Tibial nerve (tissue), 4 donors: ENCODE results near the gene KDM4D. TPM values are rescaled to one million over a fixed set of nuclear protein-coding genes. Genes with fewer than 3 reads are reported as not detected.

Source experiments
- DNase-seq, 2 donors: peaks; one replicate each; pipeline ENCODE4 v3.0.0-alpha.2; 2019; ENCODE audit warnings: low spot score in 2 of 2
- H3K27ac ChIP-seq, 4 donors: fragments of 200-600 bp; sonication (generic) in 3 of 4; one replicate each; pipeline ENCODE4 v1.5.1; 2017 to 2019; ENCODE audit warnings: mild to moderate bottlenecking in 1 of 4
- H3K27me3 ChIP-seq, 2 donors: fragments of 200-600 bp; sonication (generic) in 1 of 2; one replicate each; pipeline versions ENCODE4 v1.5.1 to v1.6.0; 2017 to 2019
- H3K36me3 ChIP-seq, 3 donors: fragments of 200-600 bp; sonication (generic); one replicate each; pipeline ENCODE4 v1.5.1; 2018 to 2019
- H3K4me1 ChIP-seq, 4 donors: fragments of 200-600 bp; sonication (generic) in 3 of 4; one replicate each; pipeline ENCODE4 v1.5.1; 2017 to 2019
- H3K4me3 ChIP-seq, 4 donors: fragments of 200-600 bp; sonication (generic) in 3 of 4; one replicate each; pipeline ENCODE4 v1.5.1; 2017 to 2019; ENCODE audit warnings: mild to moderate bottlenecking in 1 of 4, moderate library complexity in 1 of 4
- H3K9me3 ChIP-seq, 4 donors: fragments of 200-600 bp; sonication (generic) in 3 of 4; one replicate each; pipeline ENCODE4 v1.5.1; 2017 to 2019
- EP300 ChIP-seq, 2 donors: sonication (generic); formaldehyde crosslinking; IDR thresholded peaks; one replicate each; pipeline ENCODE4 v1.6.1; 2017; ENCODE audit warnings: antibody characterized with exemption in 2 of 2, mild to moderate bottlenecking in 1 of 2
- POLR2A ChIP-seq, 2 donors: fragments of 450-650 bp; IDR thresholded peaks; one replicate each; pipeline ENCODE4 v1.6.1; 2017; ENCODE audit warnings: antibody characterized with exemption in 2 of 2, mild to moderate bottlenecking in 2 of 2, moderate library complexity in 2 of 2
- WGBS, 2 donors: methylation state at CpG; one replicate each; pipeline ENCODE4 v1.1.5; 2018; 5-methylcytosine and 5-hydroxymethylcytosine counted together
- total RNA-seq, 4 donors: library from RNA; depleted of rRNA; stranded (reverse); fragments of >200 nt; gene quantifications; one replicate each; pipeline ENCODE4 v1.1.0, GENCODE V29; 2016
- TF ChIP-seq, protein P1 (sequence below), 5 experiments: fragments of 200-600 bp in 3 of 5; fragments of 450-650 bp in 2 of 5; sonication (generic) in 3 of 5; IDR thresholded peaks; one replicate each; pipeline ENCODE4 v1.5.1; 2016 to 2019; ENCODE audit warnings: antibody characterized with exemption in 5 of 5, mild to moderate bottlenecking in 3 of 5, moderate library complexity in 2 of 5

The KDM4D gene
- total RNA-seq, 4 donors from 2014 or later: 0.63 to 4.8 (median 1.3) TPM

DNA sequence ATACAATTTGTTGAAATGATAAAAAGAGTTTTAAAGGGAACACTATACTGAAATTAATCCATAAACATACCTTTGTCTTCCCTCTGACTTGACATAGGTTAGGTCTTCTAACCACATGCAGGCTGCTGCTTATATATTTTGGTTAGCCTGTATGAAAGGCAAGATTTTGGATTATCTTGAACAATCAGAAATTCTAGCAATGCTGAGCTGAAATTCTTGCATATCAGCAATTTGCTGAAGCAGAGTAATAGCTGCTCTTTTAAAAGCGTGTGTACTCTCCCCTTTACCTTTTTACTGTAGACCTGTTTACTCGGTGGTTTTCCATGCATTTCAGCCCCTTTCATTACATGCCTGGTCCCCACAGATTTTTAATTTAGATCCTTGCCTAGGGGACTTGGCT lies 34.2 kb upstream of the KDM4D start:
- TF ChIP-seq EP300 (IDR thresholded peaks at IDR 0.05) (no peak), POLR2A (IDR thresholded peaks at IDR 0.05) (no peak)
- TF ChIP-seq, protein P1, sequence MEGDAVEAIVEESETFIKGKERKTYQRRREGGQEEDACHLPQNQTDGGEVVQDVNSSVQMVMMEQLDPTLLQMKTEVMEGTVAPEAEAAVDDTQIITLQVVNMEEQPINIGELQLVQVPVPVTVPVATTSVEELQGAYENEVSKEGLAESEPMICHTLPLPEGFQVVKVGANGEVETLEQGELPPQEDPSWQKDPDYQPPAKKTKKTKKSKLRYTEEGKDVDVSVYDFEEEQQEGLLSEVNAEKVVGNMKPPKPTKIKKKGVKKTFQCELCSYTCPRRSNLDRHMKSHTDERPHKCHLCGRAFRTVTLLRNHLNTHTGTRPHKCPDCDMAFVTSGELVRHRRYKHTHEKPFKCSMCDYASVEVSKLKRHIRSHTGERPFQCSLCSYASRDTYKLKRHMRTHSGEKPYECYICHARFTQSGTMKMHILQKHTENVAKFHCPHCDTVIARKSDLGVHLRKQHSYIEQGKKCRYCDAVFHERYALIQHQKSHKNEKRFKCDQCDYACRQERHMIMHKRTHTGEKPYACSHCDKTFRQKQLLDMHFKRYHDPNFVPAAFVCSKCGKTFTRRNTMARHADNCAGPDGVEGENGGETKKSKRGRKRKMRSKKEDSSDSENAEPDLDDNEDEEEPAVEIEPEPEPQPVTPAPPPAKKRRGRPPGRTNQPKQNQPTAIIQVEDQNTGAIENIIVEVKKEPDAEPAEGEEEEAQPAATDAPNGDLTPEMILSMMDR (IDR thresholded peaks at IDR 0.05): no peak
- H3K27ac ChIP-seq: no peak overlapping the region
- no peak for DNase-seq
- H3K4me1 ChIP-seq: peaks cover 0 to 18% (median 2%) of the 10 kb centered on the region in 4 donors
- 87 to 89% methylated on average over 2 of the region's 2 CpGs for WGBS, 2 donors
- H3K27me3 ChIP-seq: no peaks in the 10 kb centered on the region
- H3K4me3 ChIP-seq: no peak overlapping the region
- no peaks in the 10 kb centered on the region for H3K9me3 ChIP-seq
- H3K36me3 ChIP-seq: no peaks in the 10 kb centered on the region

DNA sequence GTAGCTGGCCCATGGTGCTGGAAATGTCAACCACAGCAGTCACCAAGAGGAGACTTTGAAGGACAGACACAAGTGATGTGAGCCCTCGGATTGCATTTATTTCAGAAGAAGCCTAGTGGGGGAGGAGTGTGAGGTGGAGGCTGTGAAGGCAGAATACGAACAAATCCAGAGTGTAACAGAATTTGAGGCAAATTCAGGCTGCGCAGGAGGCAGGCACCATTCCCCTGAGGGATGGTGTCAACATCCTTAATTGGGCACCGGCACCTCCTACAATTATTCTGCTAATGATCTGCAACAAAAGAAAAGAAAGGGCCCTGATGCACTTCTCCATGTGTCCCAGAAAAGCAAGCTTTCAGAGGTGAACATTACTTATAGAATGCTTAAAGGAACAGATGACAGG lies 32.4 kb upstream of the KDM4D start:
- H3K4me3 ChIP-seq: no peak overlapping the region
- DNase-seq: no peak
- WGBS, 2 donors: 57 to 67% methylated on average over 4 of the region's 4 CpGs
- no peak overlapping the region for H3K27ac ChIP-seq
- H3K4me1 ChIP-seq: peaks cover 0 to 16% (median 0%) of the 10 kb centered on the region in 4 donors
- no peaks in the 10 kb centered on the region for H3K9me3 ChIP-seq
- TF ChIP-seq, protein P1 (IDR thresholded peaks at IDR 0.05): no peak
- TF ChIP-seq POLR2A (IDR thresholded peaks at IDR 0.05) (no peak), EP300 (IDR thresholded peaks at IDR 0.05) (no peak)
- no peaks in the 10 kb centered on the region for H3K27me3 ChIP-seq
- H3K36me3 ChIP-seq: no peaks in the 10 kb centered on the region

DNA sequence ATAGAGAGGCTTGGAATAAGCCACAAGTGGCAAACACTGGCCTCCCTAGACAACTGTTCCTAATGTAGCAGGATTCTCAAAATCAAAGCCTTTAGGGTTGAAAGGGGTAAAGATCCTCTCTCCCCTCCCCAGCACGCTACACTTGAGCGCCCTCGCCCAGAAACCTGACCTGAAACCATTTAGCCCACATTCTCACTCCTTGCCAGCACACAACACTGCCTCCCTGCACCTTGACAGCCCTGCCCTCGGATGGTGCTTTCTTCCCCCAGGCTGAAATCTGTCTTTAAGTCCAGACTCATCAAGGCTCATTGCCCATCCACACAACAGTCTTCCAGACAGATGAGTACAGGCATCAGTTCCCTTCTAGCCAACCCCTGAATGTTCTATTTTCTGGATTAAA lies 26.7 kb upstream of the KDM4D start:
- Histone ChIP-seq H3K36me3 (no peaks in the 10 kb centered on the region), H3K27ac (no peak overlapping the region), H3K9me3 (peaks cover 0 to 8% (median 0%) of the 10 kb centered on the region in 4 donors), H3K27me3 (no peaks in the 10 kb centered on the region), H3K4me3 (no peak overlapping the region), H3K4me1 (no peaks in the 10 kb centered on the region)
- DNase-seq: no peak
- no peak for TF ChIP-seq EP300 (IDR thresholded peaks at IDR 0.05)
- no peak for TF ChIP-seq POLR2A (IDR thresholded peaks at IDR 0.05)
- TF ChIP-seq, protein P1 (IDR thresholded peaks at IDR 0.05): no peak
- 75 to 82% methylated on average over 4 of the region's 4 CpGs for WGBS, 2 donors

DNA sequence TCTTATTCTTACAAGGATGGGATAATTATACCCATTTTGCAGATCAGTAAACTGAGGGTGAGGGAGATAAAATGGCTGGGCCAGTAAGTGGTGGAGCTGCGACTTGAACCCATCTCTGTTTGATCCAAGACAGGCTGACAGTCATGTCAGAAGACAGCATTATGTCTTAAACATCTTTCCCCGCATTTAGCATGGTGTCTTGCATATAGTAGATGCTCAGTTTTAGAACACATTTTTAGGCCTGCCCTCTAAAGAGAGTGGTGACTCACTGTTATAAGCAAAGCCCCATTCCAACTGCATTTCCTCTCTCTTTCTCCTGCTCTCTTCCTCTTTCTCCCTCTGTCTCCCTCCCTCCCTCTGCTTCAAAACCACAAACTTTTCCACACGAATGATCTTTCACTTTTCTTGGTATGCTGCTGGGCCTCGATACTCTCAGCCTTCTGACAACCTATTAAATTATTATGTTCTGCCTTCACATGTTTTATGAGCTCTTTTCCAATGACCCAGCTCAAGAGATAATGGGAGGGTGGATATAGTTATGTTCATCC lies 25.4 kb upstream of the KDM4D start:
- no peaks in the 10 kb centered on the region for H3K27me3 ChIP-seq
- 60 to 61% methylated on average over 4 of the region's 4 CpGs for WGBS, 2 donors
- H3K4me3 ChIP-seq: no peak overlapping the region
- no peaks in the 10 kb centered on the region for H3K36me3 ChIP-seq
- DNase-seq: no peak
- peaks cover 0 to 8% (median 0%) of the 10 kb centered on the region in 4 donors for H3K9me3 ChIP-seq
- no peak overlapping the region for H3K27ac ChIP-seq
- no peak for TF ChIP-seq EP300 (IDR thresholded peaks at IDR 0.05)
- TF ChIP-seq, protein P1 (IDR thresholded peaks at IDR 0.05): no peak
- no peak for TF ChIP-seq POLR2A (IDR thresholded peaks at IDR 0.05)
- no peaks in the 10 kb centered on the region for H3K4me1 ChIP-seq

DNA sequence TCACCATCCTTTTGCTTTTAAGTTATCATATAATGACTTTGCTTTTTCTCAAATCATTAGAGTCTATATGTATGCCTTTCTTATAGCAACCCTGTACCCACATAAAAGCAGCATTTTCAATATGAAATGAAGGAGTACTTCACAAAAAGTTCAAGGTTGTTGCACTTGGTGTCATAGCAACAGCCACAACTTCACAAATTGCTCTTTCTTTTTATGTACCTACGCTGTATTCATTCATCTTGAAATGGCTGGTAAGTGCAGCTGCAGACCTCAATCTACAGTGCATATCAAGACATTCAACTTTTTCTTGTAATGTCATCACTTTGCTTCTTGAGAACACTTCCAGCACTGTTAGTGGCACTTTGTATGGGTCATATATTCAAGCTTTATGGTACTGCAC lies 18.8 kb upstream of the KDM4D start:
- no peak for TF ChIP-seq EP300 (IDR thresholded peaks at IDR 0.05)
- TF ChIP-seq, protein P1 (IDR thresholded peaks at IDR 0.05): no peak
- no peak for TF ChIP-seq POLR2A (IDR thresholded peaks at IDR 0.05)
- no peak overlapping the region for H3K27ac ChIP-seq
- 31 to 87% methylated on average over 1 of the region's 1 CpG for WGBS, 2 donors
- peaks cover 0 to 36% (median 0%) of the 10 kb centered on the region in 3 donors for H3K36me3 ChIP-seq
- H3K9me3 ChIP-seq: peaks cover 0 to 15% (median 0%) of the 10 kb centered on the region in 4 donors
- DNase-seq: no peak
- no peak overlapping the region for H3K4me3 ChIP-seq
- peaks cover 0 to 6% (median 0%) of the 10 kb centered on the region in 4 donors for H3K4me1 ChIP-seq
- H3K27me3 ChIP-seq: no peaks in the 10 kb centered on the region
